SK-N-SH treated with all-trans-retinoic acid at 6 μM for 48 hours (cell line): Measurements from ENCODE around the gene EDIL3.

Experiments used
- ATAC-seq: fragments of 200-7000 bp; cut with Tn5 transposase; 3 replicates; pipeline ENCODE4 v1.9.1; 2020; ENCODE audit warnings: mild to moderate bottlenecking, moderate library complexity
- ARNTL ChIP-seq: fragments of 450-650 bp; formaldehyde crosslinking; IDR thresholded peaks from 2 replicates; pipeline ENCODE4 v1.5.0; 2020; ENCODE audit warnings: low read depth, mild to moderate bottlenecking, moderate library complexity, borderline replicate concordance
- BACH2 ChIP-seq: fragments of 250-450 bp; sonication (Bioruptor Pico); IDR thresholded peaks from 2 replicates; pipeline ENCODE4 v1.9.0; 2021; ENCODE audit warnings: mild to moderate bottlenecking, borderline replicate concordance
- CREB5 ChIP-seq: fragments of 250-450 bp; sonication (Bioruptor Pico); IDR thresholded peaks from 2 replicates; pipeline ENCODE4 v1.5.1; 2020; ENCODE audit warnings: low read depth, mild to moderate bottlenecking, moderate library complexity
- CSDC2 ChIP-seq: fragments of 250-450 bp; sonication (Bioruptor Pico); IDR thresholded peaks from 2 replicates; pipeline ENCODE4 v1.5.0; 2020; ENCODE audit warnings: mild to moderate bottlenecking, moderate library complexity
- CSRNP3 ChIP-seq: fragments of 250-450 bp; sonication (Bioruptor Pico); IDR thresholded peaks from 2 replicates; pipeline ENCODE4 v1.5.1; 2021; ENCODE audit warnings: mild to moderate bottlenecking, moderate library complexity
- ESRRG ChIP-seq: fragments of 250-450 bp; sonication (Bioruptor Pico); IDR thresholded peaks from 2 replicates; pipeline ENCODE4 v1.6.1; 2021; ENCODE audit warnings: mild to moderate bottlenecking
- GLIS3 ChIP-seq: fragments of 250-450 bp; sonication (Bioruptor Pico); IDR thresholded peaks from 2 replicates; pipeline ENCODE4 v1.5.0; 2020; ENCODE audit warnings: mild to moderate bottlenecking, moderate library complexity
- ISL1 ChIP-seq: fragments of 250-450 bp; sonication (Bioruptor Pico); IDR thresholded peaks from 2 replicates; pipeline ENCODE4 v2.1.2; 2022; ENCODE audit warnings: mild to moderate bottlenecking, moderate library complexity
- OSR1 ChIP-seq: fragments of 250-450 bp; sonication (Bioruptor Pico); IDR thresholded peaks from 2 replicates; pipeline ENCODE4 v1.8.0; 2022; ENCODE audit warnings: moderate library complexity, mild to moderate bottlenecking, inconsistent platforms
- POU6F1 ChIP-seq: fragments of 250-450 bp; sonication (Bioruptor Pico); IDR thresholded peaks from 2 replicates; pipeline ENCODE4 v1.8.0; 2021; ENCODE audit warnings: low read depth, mild to moderate bottlenecking, moderate library complexity, borderline replicate concordance
- PPARA ChIP-seq: fragments of 250-450 bp; sonication (Bioruptor Pico); IDR thresholded peaks from 2 replicates; pipeline ENCODE4 v1.5.0; 2020; ENCODE audit warnings: mild to moderate bottlenecking, borderline replicate concordance
- RARB ChIP-seq: fragments of 250-450 bp; sonication (Bioruptor Pico); IDR thresholded peaks from 2 replicates; pipeline ENCODE4 v1.8.0; 2021; ENCODE audit warnings: mild to moderate bottlenecking, moderate library complexity
- SNAI2 ChIP-seq: fragments of 250-450 bp; sonication (Bioruptor Pico); IDR thresholded peaks from 2 replicates; pipeline ENCODE4 v1.5.0; 2020; ENCODE audit warnings: mild to moderate bottlenecking, moderate library complexity
- TCF4 ChIP-seq: fragments of 250-450 bp; sonication (Bioruptor Pico); IDR thresholded peaks from 2 replicates; pipeline ENCODE4 v1.8.0; 2021; ENCODE audit warnings: mild to moderate bottlenecking, moderate library complexity, borderline replicate concordance
- TOX ChIP-seq: fragments of 250-450 bp; sonication (Bioruptor Pico); IDR thresholded peaks from 2 replicates; pipeline ENCODE4 v1.8.0; 2021; ENCODE audit warnings: mild to moderate bottlenecking, moderate library complexity, borderline replicate concordance
- TSHZ2 ChIP-seq: fragments of 250-450 bp; sonication (Bioruptor Pico); IDR thresholded peaks from 2 replicates; pipeline ENCODE4 v1.5.0; 2020; ENCODE audit warnings: mild to moderate bottlenecking, moderate library complexity
- ZFP3 ChIP-seq: fragments of 250-450 bp; sonication (Bioruptor Pico); IDR thresholded peaks from 2 replicates; pipeline ENCODE4 v1.5.0; 2020; ENCODE audit warnings: mild to moderate bottlenecking, moderate library complexity
- ZFP30 ChIP-seq: fragments of 450-650 bp; formaldehyde crosslinking; IDR thresholded peaks from 2 replicates; pipeline ENCODE4 v1.5.0; 2022; ENCODE audit warnings: mild to moderate bottlenecking, moderate library complexity
- ZNF565 ChIP-seq: fragments of 450-650 bp; formaldehyde crosslinking; conservative IDR thresholded peaks from 2 replicates; pipeline ENCODE4 v1.5.0; 2020; ENCODE audit warnings: low read depth, mild to moderate bottlenecking, moderate library complexity
- ZNF70 ChIP-seq: fragments of 450-650 bp; formaldehyde crosslinking; IDR thresholded peaks from 2 replicates; pipeline ENCODE4 v1.5.0; 2020; ENCODE audit warnings: mild to moderate bottlenecking, moderate library complexity
- ZNF8 ChIP-seq: fragments of 450-650 bp; formaldehyde crosslinking; IDR thresholded peaks from 2 replicates; pipeline ENCODE4 v1.5.0; 2020; ENCODE audit warnings: mild to moderate bottlenecking, moderate library complexity
- TF ChIP-seq, protein P1 (sequence below): fragments of 250-450 bp; sonication (Bioruptor Pico); IDR thresholded peaks from 2 replicates; pipeline ENCODE4 v1.8.0; 2020; ENCODE audit warnings: mild to moderate bottlenecking, moderate library complexity, borderline replicate concordance

Gene EDIL3

DNA sequence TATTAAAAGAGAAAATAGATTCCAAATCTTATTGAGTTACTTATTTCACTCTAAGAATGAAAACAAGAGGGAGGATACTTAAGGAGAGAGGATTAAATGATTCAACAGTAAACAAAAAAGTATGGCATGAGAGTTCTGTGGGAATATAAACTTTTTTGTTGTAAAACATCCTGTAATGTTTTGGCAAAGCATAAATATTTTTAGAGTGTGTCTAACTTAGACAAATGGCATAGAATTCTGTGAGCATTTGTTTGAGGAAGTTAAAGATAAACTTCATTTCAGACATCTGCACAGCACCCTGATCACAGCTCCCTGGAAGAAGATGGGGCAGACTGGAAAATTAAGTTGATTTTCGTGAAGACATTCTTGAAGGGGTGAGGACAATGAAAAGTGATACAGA lies 417.3 kb downstream of the EDIL3 start:
- no peak for TF ChIP-seq ZFP3
- TF ChIP-seq OSR1, result no peak
- no peak for TF ChIP-seq ARNTL (CRISPR knock-in tag)
- TF ChIP-seq RARB, result no peak
- no peak for TF ChIP-seq CREB5 (CRISPR knock-in tag)
- TF ChIP-seq SNAI2, result no peak
- TF ChIP-seq ESRRG (CRISPR knock-in tag), result no peak
- no peak for TF ChIP-seq ZFP30 (CRISPR knock-in tag)
- TF ChIP-seq, protein P1, sequence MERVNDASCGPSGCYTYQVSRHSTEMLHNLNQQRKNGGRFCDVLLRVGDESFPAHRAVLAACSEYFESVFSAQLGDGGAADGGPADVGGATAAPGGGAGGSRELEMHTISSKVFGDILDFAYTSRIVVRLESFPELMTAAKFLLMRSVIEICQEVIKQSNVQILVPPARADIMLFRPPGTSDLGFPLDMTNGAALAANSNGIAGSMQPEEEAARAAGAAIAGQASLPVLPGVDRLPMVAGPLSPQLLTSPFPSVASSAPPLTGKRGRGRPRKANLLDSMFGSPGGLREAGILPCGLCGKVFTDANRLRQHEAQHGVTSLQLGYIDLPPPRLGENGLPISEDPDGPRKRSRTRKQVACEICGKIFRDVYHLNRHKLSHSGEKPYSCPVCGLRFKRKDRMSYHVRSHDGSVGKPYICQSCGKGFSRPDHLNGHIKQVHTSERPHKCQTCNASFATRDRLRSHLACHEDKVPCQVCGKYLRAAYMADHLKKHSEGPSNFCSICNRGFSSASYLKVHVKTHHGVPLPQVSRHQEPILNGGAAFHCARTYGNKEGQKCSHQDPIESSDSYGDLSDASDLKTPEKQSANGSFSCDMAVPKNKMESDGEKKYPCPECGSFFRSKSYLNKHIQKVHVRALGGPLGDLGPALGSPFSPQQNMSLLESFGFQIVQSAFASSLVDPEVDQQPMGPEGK (CRISPR knock-in tag), result no peak
- TF ChIP-seq ZNF565 (CRISPR knock-in tag), result no peak
- TF ChIP-seq PPARA, result no peak
- TF ChIP-seq TOX (CRISPR knock-in tag), result no peak
- no peak for TF ChIP-seq CSDC2 (CRISPR knock-in tag)
- no peak for TF ChIP-seq GLIS3 (CRISPR knock-in tag)
- no peak for TF ChIP-seq TCF4
- no peak for TF ChIP-seq ISL1 (CRISPR knock-in tag)
- no peak for TF ChIP-seq ZNF8 (CRISPR knock-in tag)
- no peak for TF ChIP-seq ZNF70 (CRISPR knock-in tag)
- no peak for TF ChIP-seq POU6F1 (CRISPR knock-in tag)
- no peak for TF ChIP-seq CSRNP3
- no peak for ATAC-seq

DNA sequence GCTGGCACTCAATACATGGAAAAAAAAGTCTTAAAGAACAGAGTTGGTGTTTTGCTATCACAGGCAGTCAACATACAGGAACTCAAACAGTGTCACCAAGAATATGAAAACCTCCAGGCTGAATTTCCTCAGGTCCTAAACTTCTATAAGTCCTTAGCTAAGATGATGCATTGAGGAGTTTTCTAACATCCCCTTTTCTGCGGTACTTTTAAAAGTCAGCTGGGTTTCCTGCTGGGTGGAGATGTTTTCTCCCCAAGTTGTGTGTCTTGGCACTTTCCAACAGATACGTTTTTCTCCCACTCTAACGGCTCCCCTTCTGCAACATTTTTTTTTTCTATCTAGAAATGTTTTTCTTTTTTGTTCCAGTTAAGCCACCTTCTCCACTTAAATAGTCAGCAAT lies 419.2 kb downstream of the EDIL3 start:
- no peak for ATAC-seq
- no peak for TF ChIP-seq ZFP30 (CRISPR knock-in tag)
- no peak for TF ChIP-seq ARNTL (CRISPR knock-in tag)
- no peak for TF ChIP-seq ZNF565 (CRISPR knock-in tag)
- no peak for TF ChIP-seq TOX (CRISPR knock-in tag)
- no peak for TF ChIP-seq ZNF70 (CRISPR knock-in tag)
- TF ChIP-seq TCF4, result no peak
- no peak for TF ChIP-seq ESRRG (CRISPR knock-in tag)
- no peak for TF ChIP-seq POU6F1 (CRISPR knock-in tag)
- TF ChIP-seq ZFP3, result no peak
- TF ChIP-seq, protein P1 (CRISPR knock-in tag), result no peak
- TF ChIP-seq BACH2 (CRISPR knock-in tag), result no peak
- no peak for TF ChIP-seq CSDC2 (CRISPR knock-in tag)
- no peak for TF ChIP-seq OSR1
- TF ChIP-seq SNAI2, result no peak
- no peak for TF ChIP-seq ZNF8 (CRISPR knock-in tag)
- TF ChIP-seq CREB5 (CRISPR knock-in tag), result no peak
- TF ChIP-seq TSHZ2 (CRISPR knock-in tag), result no peak
- TF ChIP-seq RARB, result no peak
